CD4-positive, CD25-positive, alpha-beta regulatory T cell (primary cell): Measurements from ENCODE around the gene RAB7B. TPM values are rescaled to one million over a fixed set of nuclear protein-coding genes. Genes with fewer than 3 reads are reported as not detected.

Experiments used
- ATAC-seq, 2 donors: fragments of 150-1000 bp; cut with Tn5 transposase; one replicate each; pipeline ENCODE4 v1.10.0; 2021; ENCODE audit warnings: low read depth in 2 of 2, moderate number of reproducible peaks in 2 of 2, moderate library complexity in 1 of 2
- DNase-seq, 3 donors: peaks; one replicate each; pipeline versions ENCODE4 v3.0.0 to v3.0.0-alpha.2; 2012 to 2022; ENCODE audit warnings: mixed read lengths in 1 of 3
- H3K27ac ChIP-seq: one replicate; pipeline ENCODE4 v1.7.0; 2013; ENCODE audit warnings: mild to moderate bottlenecking, low read length; ENCODE audit not compliant: insufficient read depth, poor library complexity, severe bottlenecking
- H3K27me3 ChIP-seq: one replicate; pipeline ENCODE4 v1.7.0; 2013; ENCODE audit warnings: low read length; ENCODE audit not compliant: control insufficient read depth, insufficient read depth
- H3K36me3 ChIP-seq: one replicate; pipeline ENCODE4 v1.7.0; 2013; ENCODE audit warnings: mild to moderate bottlenecking, low read length, moderate library complexity; ENCODE audit not compliant: control insufficient read depth, insufficient read depth
- H3K4me1 ChIP-seq: 2 replicates; pipeline ENCODE4 v1.7.0; 2013; ENCODE audit warnings: mild to moderate bottlenecking, low read length; ENCODE audit not compliant: insufficient read depth, control insufficient read depth, poor library complexity, severe bottlenecking
- H3K4me3 ChIP-seq: one replicate; pipeline ENCODE4 v1.7.0; 2013; ENCODE audit warnings: low read depth, mild to moderate bottlenecking, low read length, moderate library complexity
- H3K9me3 ChIP-seq, 2 experiments: 1 replicate in 1 of 2; 2 replicates in 1 of 2; pipeline ENCODE4 v1.7.0; 2013; ENCODE audit warnings: low read length in 2 of 2, mild to moderate bottlenecking in 1 of 2, moderate library complexity in 1 of 2; ENCODE audit not compliant: control insufficient read depth in 2 of 2
- H3K27ac Mint-ChIP-seq, 3 donors: one replicate each; pipeline ENCODE4 v1.8.0; 2020 to 2022; ENCODE audit warnings: mild to moderate bottlenecking in 3 of 3, mixed read lengths in 3 of 3, moderate library complexity in 2 of 3
- H3K27me3 Mint-ChIP-seq: one replicate; pipeline ENCODE4 v1.8.0; 2022; ENCODE audit warnings: mild to moderate bottlenecking, mixed read lengths
- H3K36me3 Mint-ChIP-seq: one replicate; pipeline ENCODE4 v1.8.0; 2020; ENCODE audit warnings: mixed read lengths
- H3K4me1 Mint-ChIP-seq, 4 donors: one replicate each; pipeline ENCODE4 v1.8.0; 2020 to 2022; ENCODE audit warnings: mixed read lengths in 4 of 4, mild to moderate bottlenecking in 1 of 4
- H3K4me3 Mint-ChIP-seq, 4 donors: one replicate each; pipeline ENCODE4 v1.8.0; 2020 to 2022; ENCODE audit warnings: mild to moderate bottlenecking in 4 of 4, mixed read lengths in 4 of 4, moderate library complexity in 3 of 4
- H3K9me3 Mint-ChIP-seq, 7 donors: one replicate each; pipeline ENCODE4 v1.8.0; 2020 to 2022; ENCODE audit warnings: mixed read lengths in 7 of 7, mild to moderate bottlenecking in 3 of 7, moderate library complexity in 2 of 7
- polyA plus RNA-seq, 4 donors: library from polyadenylated mRNA; unstranded; fragments of 300-500 nt; fragmentation: Illumina TruSeq; gene quantifications; one replicate each; pipeline ENCODE4 v1.2.3, GENCODE V29; 2021
- total RNA-seq: library from RNA; stranded (reverse); gene quantifications from one replicate; pipeline ENCODE4 v1.2.3, GENCODE V29; 2022

The RAB7B gene
- total and polyA plus RNA-seq, 5 donors from 2014 or later = not detected

- Histone ChIP-seq H3K27me3 (no peaks in the 10 kb centered on the region), H3K9me3 (no peaks in the 10 kb centered on the region), H3K36me3 (no peaks in the 10 kb centered on the region), H3K4me3 (no peak overlapping the region), H3K27ac (no peak overlapping the region), H3K4me1 (no peaks in the 10 kb centered on the region)
- ATAC-seq (no peak), DNase-seq (no peak)
- Mint-ChIP-seq H3K9me3 (no peaks in the 10 kb centered on the region), H3K27me3 (peaks cover 5% of the 10 kb centered on the region), H3K4me3 (no peak overlapping the region), H3K36me3 (no peaks in the 10 kb centered on the region), H3K27ac (no peak overlapping the region), H3K4me1 (peaks cover 0 to 6% (median 4%) of the 10 kb centered on the region in 4 donors)
These were observed 27.2 kb downstream of the RAB7B start for GRCh38 chr1:205976036-205976435.

DNA sequence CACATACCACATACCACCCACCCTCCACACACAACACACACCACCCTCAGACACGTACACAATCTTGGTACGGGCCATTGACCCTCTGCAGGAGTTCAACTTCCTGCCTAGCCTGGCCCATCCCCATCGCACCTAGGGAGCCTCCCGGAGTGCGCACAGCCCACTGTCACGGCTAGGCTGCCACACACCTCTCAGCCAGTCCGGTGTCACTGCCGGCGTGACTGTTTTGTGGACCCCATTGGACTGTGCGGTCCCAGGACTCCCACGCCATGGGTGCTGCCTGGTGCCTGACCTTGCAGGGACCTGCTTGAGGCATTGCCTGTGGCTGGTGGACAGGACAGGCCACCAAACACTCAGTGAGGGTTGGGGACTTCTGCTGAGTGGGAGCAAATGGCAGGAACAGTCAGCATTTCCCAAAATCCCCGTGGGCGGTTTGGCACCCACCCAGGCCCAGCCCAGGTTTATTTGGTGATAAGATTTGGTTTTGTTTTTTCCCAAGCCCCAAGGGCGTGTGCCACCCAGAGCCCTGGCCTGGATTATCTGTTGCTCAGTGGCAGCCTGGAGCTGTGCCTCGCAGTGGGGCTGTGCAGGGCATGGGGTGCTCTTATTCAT lies 27.7 kb downstream of the RAB7B start:
- DNase-seq (no peak), ATAC-seq (no peak)
- Histone ChIP-seq H3K4me1 (no peaks in the 10 kb centered on the region), H3K36me3 (no peaks in the 10 kb centered on the region), H3K9me3 (no peaks in the 10 kb centered on the region), H3K27ac (no peak overlapping the region), H3K4me3 (no peak overlapping the region), H3K27me3 (no peaks in the 10 kb centered on the region)
- Mint-ChIP-seq H3K4me3 (no peak overlapping the region), H3K9me3 (no peaks in the 10 kb centered on the region), H3K36me3 (no peaks in the 10 kb centered on the region), H3K27me3 (peaks cover 5% of the 10 kb centered on the region), H3K27ac (no peak overlapping the region), H3K4me1 (peaks cover 0 to 6% (median 4%) of the 10 kb centered on the region in 4 donors)

GRCh38 chr1:205974712-205975111 lies 28.5 kb downstream of the RAB7B start:
- Histone ChIP-seq H3K27ac (no peak overlapping the region), H3K9me3 (no peaks in the 10 kb centered on the region), H3K27me3 (no peaks in the 10 kb centered on the region), H3K36me3 (no peaks in the 10 kb centered on the region), H3K4me3 (no peak overlapping the region), H3K4me1 (no peaks in the 10 kb centered on the region)
- H3K4me1 Mint-ChIP-seq = peaks cover 0 to 6% (median 4%) of the 10 kb centered on the region in 4 donors
- no peaks in the 10 kb centered on the region for H3K9me3 Mint-ChIP-seq
- H3K27me3 Mint-ChIP-seq = peaks cover 8% of the 10 kb centered on the region
- no peaks in the 10 kb centered on the region for H3K36me3 Mint-ChIP-seq
- DNase-seq (no peak), ATAC-seq (no peak)
- H3K4me3 Mint-ChIP-seq = no peak overlapping the region
- peak overlapping the region in 2 of 3 donors; percentile 26 to 52 for H3K27ac Mint-ChIP-seq

DNA sequence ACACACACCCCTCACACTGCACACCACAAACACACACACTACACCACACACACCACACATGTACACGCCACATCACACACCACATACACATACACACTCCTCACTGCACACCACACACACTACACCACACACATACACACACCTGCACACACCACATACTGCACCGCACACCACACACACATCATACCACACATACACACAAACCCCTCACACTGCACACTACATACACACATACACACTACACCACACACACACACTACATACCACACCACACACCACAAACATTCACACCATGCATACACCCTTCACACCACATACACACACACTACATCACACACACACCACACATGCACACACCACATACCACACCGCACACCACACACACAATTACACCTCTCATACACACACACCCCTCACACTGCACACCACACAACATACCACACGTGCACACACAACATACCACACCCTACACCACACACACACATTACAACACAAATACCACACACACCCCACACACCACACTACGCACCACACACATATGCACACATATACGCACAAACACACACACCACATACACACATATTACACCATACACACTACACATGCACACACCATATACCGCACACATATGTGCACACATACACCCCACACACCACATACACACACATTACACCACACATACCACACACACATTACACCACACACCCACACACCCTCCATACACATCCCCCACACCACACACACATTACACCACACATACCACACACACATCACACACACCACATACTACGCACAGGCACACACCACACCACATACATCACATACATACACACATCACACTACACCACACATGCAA lies 29.6 kb downstream of the RAB7B start:
- Histone ChIP-seq H3K9me3 (no peaks in the 10 kb centered on the region), H3K4me3 (no peak overlapping the region), H3K27ac (no peak overlapping the region), H3K27me3 (no peaks in the 10 kb centered on the region), H3K4me1 (no peaks in the 10 kb centered on the region), H3K36me3 (no peaks in the 10 kb centered on the region)
- Mint-ChIP-seq H3K4me1 (peaks cover 0 to 6% (median 4%) of the 10 kb centered on the region in 4 donors), H3K27ac (peak overlapping the region in 2 of 3 donors; percentile 38 to 86), H3K4me3 (no peak overlapping the region), H3K36me3 (no peaks in the 10 kb centered on the region), H3K9me3 (no peaks in the 10 kb centered on the region), H3K27me3 (peaks cover 8% of the 10 kb centered on the region)
- DNase-seq (no peak), ATAC-seq (no peak)

DNA sequence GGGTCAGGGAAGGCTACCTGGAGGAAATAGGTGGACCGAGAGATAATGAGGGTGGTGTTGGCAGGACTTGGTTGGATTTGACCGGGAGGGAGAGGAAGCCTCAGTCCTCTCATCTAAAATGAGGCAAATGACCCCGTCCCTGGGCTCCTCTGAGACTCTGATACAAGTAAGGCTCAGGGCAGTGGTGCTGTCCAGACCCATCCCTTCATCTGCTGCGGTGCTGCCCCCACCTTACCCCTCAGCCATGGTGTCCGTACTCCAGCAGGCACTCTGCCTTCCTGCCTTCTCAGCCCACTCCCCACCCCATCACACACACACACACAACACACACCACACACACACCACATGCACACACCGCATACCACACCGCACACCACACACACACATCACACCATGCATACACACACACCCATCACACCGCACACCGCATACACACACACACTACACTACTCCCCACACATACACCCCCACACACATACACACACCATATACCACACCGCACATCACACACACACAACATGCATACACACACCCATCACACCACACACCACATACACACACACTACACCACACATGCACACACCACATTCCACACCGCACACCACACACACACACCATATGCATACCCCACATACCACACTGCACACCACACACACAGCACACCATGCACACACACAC lies 30.6 kb downstream of the RAB7B start:
- Mint-ChIP-seq H3K4me3 (no peak overlapping the region), H3K4me1 (peaks cover 0 to 6% (median 4%) of the 10 kb centered on the region in 4 donors), H3K27me3 (peaks cover 8% of the 10 kb centered on the region), H3K36me3 (no peaks in the 10 kb centered on the region), H3K9me3 (no peaks in the 10 kb centered on the region), H3K27ac (peak overlapping the region in 1 of 3 donors; percentile 38)
- no peaks in the 10 kb centered on the region for H3K36me3 ChIP-seq
- H3K9me3 ChIP-seq = no peaks in the 10 kb centered on the region
- H3K4me1 ChIP-seq = no peaks in the 10 kb centered on the region
- H3K4me3 ChIP-seq = no peak overlapping the region
- ATAC-seq = no peak
- H3K27ac ChIP-seq = no peak overlapping the region
- no peaks in the 10 kb centered on the region for H3K27me3 ChIP-seq
- DNase-seq = peak in 1 of 3 donors; percentile 4

DNA sequence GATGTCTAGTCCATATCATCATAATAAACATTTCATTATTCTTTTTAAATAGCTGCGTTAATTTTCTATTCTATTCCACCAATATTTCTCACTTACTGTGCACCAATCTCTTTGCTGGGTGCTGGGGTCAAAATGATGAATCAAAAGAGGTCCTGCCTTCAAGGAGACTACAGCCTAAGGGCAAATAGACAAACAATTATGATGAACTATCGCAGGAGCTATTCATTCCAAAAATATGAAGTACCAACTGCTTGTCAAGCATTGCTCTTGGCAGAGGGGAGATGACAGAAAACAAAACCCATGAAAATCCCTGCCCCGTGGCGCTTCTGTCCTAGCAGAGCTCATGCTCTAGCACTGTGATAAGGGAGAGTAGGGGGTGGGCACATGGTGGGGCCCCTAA lies 31.1 kb downstream of the RAB7B start:
- Mint-ChIP-seq H3K9me3 (no peaks in the 10 kb centered on the region), H3K36me3 (no peaks in the 10 kb centered on the region), H3K27me3 (peaks cover 4% of the 10 kb centered on the region), H3K27ac (no peak overlapping the region), H3K4me1 (peaks cover 0 to 6% (median 4%) of the 10 kb centered on the region in 4 donors), H3K4me3 (no peak overlapping the region)
- Histone ChIP-seq H3K9me3 (no peaks in the 10 kb centered on the region), H3K27me3 (no peaks in the 10 kb centered on the region), H3K27ac (no peak overlapping the region), H3K4me1 (no peaks in the 10 kb centered on the region), H3K36me3 (no peaks in the 10 kb centered on the region), H3K4me3 (no peak overlapping the region)
- ATAC-seq = no peak
- DNase-seq = no peak

DNA sequence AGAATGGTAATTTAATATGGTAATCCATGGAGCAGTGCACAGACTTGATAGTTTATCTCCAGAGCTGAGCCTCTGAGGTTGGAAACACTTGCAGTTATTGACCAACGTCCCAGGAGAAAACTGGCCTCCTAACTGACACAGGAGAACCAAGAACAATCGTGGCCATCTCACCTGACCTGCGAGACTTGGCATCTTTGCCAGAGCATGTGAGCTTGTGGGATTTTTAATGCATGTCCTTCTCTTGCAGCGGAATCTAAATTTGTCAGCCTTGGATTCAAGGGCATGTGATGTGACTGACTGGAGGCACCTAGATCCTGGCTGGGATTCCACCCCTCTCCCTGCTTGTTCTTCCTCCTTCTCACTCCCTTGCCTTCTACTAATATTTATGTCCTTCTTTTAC lies 32.1 kb downstream of the RAB7B start:
- Mint-ChIP-seq H3K4me3 (no peak overlapping the region), H3K27me3 (peaks cover 4% of the 10 kb centered on the region), H3K27ac (no peak overlapping the region), H3K9me3 (no peaks in the 10 kb centered on the region), H3K36me3 (no peaks in the 10 kb centered on the region), H3K4me1 (peaks cover 0 to 6% (median 4%) of the 10 kb centered on the region in 4 donors)
- ATAC-seq = no peak
- no peaks in the 10 kb centered on the region for H3K36me3 ChIP-seq
- H3K4me3 ChIP-seq = no peak overlapping the region
- H3K4me1 ChIP-seq = no peaks in the 10 kb centered on the region
- H3K27ac ChIP-seq = no peak overlapping the region
- no peaks in the 10 kb centered on the region for H3K9me3 ChIP-seq
- DNase-seq = no peak
- H3K27me3 ChIP-seq = no peaks in the 10 kb centered on the region
